Dermis microvascular lymphatic vessel endothelial cell (primary cell): ENCODE measurements around the gene ADAP2. TPM values are rescaled to one million over a fixed set of nuclear protein-coding genes. Genes with fewer than 3 reads are reported as not detected.

ENCODE experiments used
- total RNA-seq: library from RNA; depleted of rRNA; stranded (reverse); fragments of >200 nt; gene quantifications from 2 replicates; pipeline ENCODE4 v1.2.1, GENCODE V29; 2014

Gene ADAP2
- total RNA-seq, 1 donor from 2014 or later, result 0.77 TPM

Other genes with a start within 250 kb of the ADAP2 start
- 14.8 and 15.3 TPM in 2 replicates for gene CRLF3, start 97.3 kb upstream of the ADAP2 start, total RNA-seq
- gene ATAD5, start 90.0 kb upstream of the ADAP2 start, total RNA-seq, result 1.5 and 2.7 TPM in 2 replicates
- gene TEFM, start 15.7 kb upstream of the ADAP2 start, total RNA-seq, result 5.8 and 6.7 TPM in 2 replicates
- gene RNF135, start 49.1 kb downstream of the ADAP2 start, total RNA-seq, result 0.77 and 1.1 TPM in 2 replicates
- 22.6 and 28.6 TPM in 2 replicates for gene NF1, start 173.0 kb downstream of the ADAP2 start, total RNA-seq